H1 (cell line): ENCODE measurements around the gene SYNPO. TPM values are rescaled to one million over a fixed set of nuclear protein-coding genes. Genes with fewer than 3 reads are reported as not detected.

Experiments used
- CTCF ChIA-PET: fragments of 300-600 bp; sonication (Branson Sonifier 250); formaldehyde crosslinking; loops from one replicate; lab custom pipeline; 2021; ENCODE audit not compliant: partially characterized antibody; lab: Charles Lee
- POLR2A ChIA-PET: fragments of 300-600 bp; sonication (Branson Sonifier 250); formaldehyde crosslinking; loops from one replicate; lab custom pipeline; 2021; ENCODE audit warnings: inconsistent platforms; ENCODE audit not compliant: partially characterized antibody; lab: Charles Lee
- DNase-seq, 2 experiments: peaks; one replicate each; pipeline versions ENCODE4 v3.0.0 to v3.0.0-alpha.2; 2010 to 2022; ENCODE audit warnings: low spot score in 2 of 2, low read depth in 1 of 2, mixed read lengths in 1 of 2
- FAIRE-seq: peaks from 2 replicates; lab custom pipeline; 2011; peaks lifted over from hg19 to GRCh38; lab: Jason Lieb, UNC
- H2AFZ ChIP-seq: 2 replicates; pipeline ENCODE4 v1.8.1; 2012; ENCODE audit warnings: low read length, inconsistent platforms
- H2AK5ac ChIP-seq: 2 replicates; pipeline ENCODE4 v1.6.1; 2013; ENCODE audit warnings: low read depth, low read length
- H2BK120ac ChIP-seq: replicated peaks from 2 replicates; pipeline ENCODE3; 2013; ENCODE audit warnings: low read depth, low read length, inconsistent platforms
- H2BK12ac ChIP-seq: 2 replicates; pipeline ENCODE4 v1.6.1; 2013; ENCODE audit warnings: low read depth, low read length
- H2BK15ac ChIP-seq: 2 replicates; pipeline ENCODE4 v1.6.1; 2013; ENCODE audit warnings: low read length
- H2BK20ac ChIP-seq: 2 replicates; pipeline ENCODE4 v1.6.1; 2013; ENCODE audit warnings: low read length
- H2BK5ac ChIP-seq: 2 replicates; pipeline ENCODE4 v1.6.1; 2013; ENCODE audit warnings: low read depth, low read length
- H3K14ac ChIP-seq: 2 replicates; pipeline ENCODE4 v1.6.1; 2013; ENCODE audit warnings: inconsistent platforms; ENCODE audit not compliant: insufficient read length
- H3K18ac ChIP-seq: 2 replicates; pipeline ENCODE4 v1.6.1; 2013; ENCODE audit warnings: low read length; ENCODE audit errors: extremely low read depth
- H3K23ac ChIP-seq: 2 replicates; pipeline ENCODE4 v1.6.1; 2013; ENCODE audit warnings: inconsistent platforms; ENCODE audit not compliant: insufficient read length
- H3K23me2 ChIP-seq: 2 replicates; pipeline ENCODE4 v1.6.1; 2013; ENCODE audit warnings: low read depth, low read length
- H3K27ac ChIP-seq: 2 replicates; pipeline ENCODE4 v1.6.1; 2011; ENCODE audit warnings: low read depth, low read length, inconsistent platforms
- H3K27me3 ChIP-seq, 4 experiments: replicated peaks in 1 of 4; 1 replicate in 1 of 4; 2 replicates in 3 of 4; pipeline versions ENCODE4 v1.6.1 to v1.8.1; 2011 to 2013; ENCODE audit warnings: low read length in 3 of 4, mild to moderate bottlenecking in 3 of 4, inconsistent platforms in 2 of 4, mixed read lengths in 2 of 4, moderate library complexity in 1 of 4; ENCODE audit not compliant: control insufficient read depth in 3 of 4, insufficient read depth in 3 of 4; ENCODE audit errors: extremely low read depth in 1 of 4
- H3K36me3 ChIP-seq, 4 experiments: 2 replicates each; pipeline versions ENCODE4 v1.6.1 to v1.8.1; 2011 to 2013; ENCODE audit warnings: mild to moderate bottlenecking in 4 of 4, low read length in 3 of 4, moderate library complexity in 2 of 4, control low read depth in 1 of 4, inconsistent platforms in 1 of 4; ENCODE audit not compliant: insufficient read depth in 4 of 4, control insufficient read depth in 2 of 4
- H3K4ac ChIP-seq: replicated peaks from 2 replicates; pipeline ENCODE3; 2013; ENCODE audit warnings: low read length, low read depth, mixed read lengths, inconsistent platforms; ENCODE audit not compliant: insufficient read length
- H3K4me1 ChIP-seq, 4 experiments: replicated peaks in 1 of 4; 1 replicate in 1 of 4; 2 replicates in 3 of 4; pipeline versions ENCODE4 v1.6.1 to v1.8.1; 2011 to 2013; ENCODE audit warnings: low read length in 3 of 4, inconsistent platforms in 2 of 4, mixed read lengths in 1 of 4; ENCODE audit not compliant: insufficient read depth in 4 of 4, control insufficient read depth in 3 of 4
- H3K4me2 ChIP-seq, 2 experiments: 2 replicates each; pipeline versions ENCODE4 v1.6.1 to v1.8.1; 2011 to 2013; ENCODE audit warnings: low read depth in 2 of 2, low read length in 2 of 2, control low read depth in 1 of 2, inconsistent platforms in 1 of 2, mild to moderate bottlenecking in 1 of 2; ENCODE audit not compliant: insufficient read depth in 1 of 2
- H3K4me3 ChIP-seq, 4 experiments: fragments of 200-600, 300-600 bp in 1 of 4; sonication (generic), shearing (Covaris generic), sonication (Bioruptor Twin) in 1 of 4; 2 replicates each; pipeline versions ENCODE4 v1.5.1 to v1.8.1; 2011 to 2016; ENCODE audit warnings: low read length in 4 of 4, low read depth in 3 of 4, control low read depth in 2 of 4, inconsistent platforms in 2 of 4, mild to moderate bottlenecking in 2 of 4, mixed read lengths in 1 of 4, moderate library complexity in 1 of 4; ENCODE audit not compliant: insufficient read depth in 2 of 4; ENCODE audit errors: extremely low read depth in 1 of 4
- H3K56ac ChIP-seq: replicated peaks from 2 replicates; pipeline ENCODE3; 2013; ENCODE audit warnings: low read depth, mild to moderate bottlenecking, mixed read lengths, low read length, inconsistent platforms; ENCODE audit not compliant: insufficient read length
- H3K79me1 ChIP-seq: 2 replicates; pipeline ENCODE4 v1.6.1; 2013; ENCODE audit warnings: low read depth, low read length, control low read depth
- H3K79me2 ChIP-seq, 2 experiments: 2 replicates each; pipeline versions ENCODE4 v1.6.1 to v1.8.1; 2012 to 2013; ENCODE audit warnings: low read length in 2 of 2, mild to moderate bottlenecking in 2 of 2, inconsistent platforms in 1 of 2; ENCODE audit not compliant: insufficient read depth in 2 of 2, control insufficient read depth in 1 of 2
- H3K9ac ChIP-seq, 4 experiments: replicated peaks in 1 of 4; 1 replicate in 1 of 4; 2 replicates in 3 of 4; pipeline versions ENCODE4 v1.6.1 to v1.8.1; 2011 to 2013; ENCODE audit warnings: low read depth in 3 of 4, low read length in 3 of 4, control low read depth in 2 of 4, mild to moderate bottlenecking in 2 of 4, moderate library complexity in 2 of 4, inconsistent platforms in 1 of 4; ENCODE audit errors: extremely low read depth in 1 of 4
- H3K9me3 ChIP-seq, 2 experiments: 2 replicates each; pipeline versions ENCODE4 v1.6.1 to v1.8.1; 2012 to 2013; ENCODE audit warnings: mild to moderate bottlenecking in 2 of 2, moderate library complexity in 2 of 2, control low read depth in 1 of 2, inconsistent platforms in 1 of 2, low read depth in 1 of 2, low read length in 1 of 2, mixed read lengths in 1 of 2; ENCODE audit not compliant: insufficient read depth in 2 of 2
- H4K20me1 ChIP-seq, 2 experiments: replicated peaks in 1 of 2; 2 replicates each; pipeline versions ENCODE3 to v1.8.1; 2011 to 2013; ENCODE audit warnings: inconsistent platforms in 2 of 2, low read length in 2 of 2, mild to moderate bottlenecking in 1 of 2; ENCODE audit not compliant: insufficient read depth in 2 of 2, control insufficient read depth in 1 of 2
- H4K5ac ChIP-seq: 2 replicates; pipeline ENCODE4 v1.6.1; 2013; ENCODE audit warnings: low read length, low read depth, mixed read lengths, inconsistent platforms; ENCODE audit not compliant: insufficient read length
- H4K8ac ChIP-seq: 2 replicates; pipeline ENCODE4 v1.8.0; 2013; ENCODE audit warnings: mild to moderate bottlenecking, moderate library complexity, low read length, inconsistent platforms; ENCODE audit not compliant: insufficient read depth; ENCODE audit errors: extremely low read depth
- H4K91ac ChIP-seq: replicated peaks from 2 replicates; pipeline ENCODE3; 2013; ENCODE audit warnings: low read length, mixed read lengths, inconsistent platforms; ENCODE audit not compliant: insufficient read length
- EP300 ChIP-seq, 2 experiments: IDR thresholded peaks; 1 replicate in 1 of 2; 2 replicates in 1 of 2; pipeline ENCODE4 v1.6.1; 2011 to 2012; ENCODE audit warnings: low read depth in 2 of 2, low read length in 2 of 2, mild to moderate bottlenecking in 2 of 2, borderline replicate concordance in 1 of 2, inconsistent platforms in 1 of 2, moderate library complexity in 1 of 2
- KDM1A ChIP-seq: fragments of 200-600, 300-600 bp; sonication (generic); IDR thresholded peaks from 2 replicates; pipeline ENCODE4 v1.7.1; 2016; ENCODE audit warnings: mild to moderate bottlenecking, low read length, borderline replicate concordance
- KDM5A ChIP-seq: fragments of 200-600 bp; IDR thresholded peaks from 2 replicates; pipeline ENCODE4 v1.7.1; 2012; ENCODE audit warnings: mild to moderate bottlenecking, low read length, inconsistent platforms, mixed read lengths
- RFX5 ChIP-seq: IDR thresholded peaks from 2 replicates; pipeline ENCODE4 v1.6.1; 2011; ENCODE audit warnings: low read depth, low read length, improper control_type of control experiment, borderline replicate concordance
- RXRA ChIP-seq: IDR thresholded peaks from 2 replicates; pipeline ENCODE4 v1.6.1; 2011; ENCODE audit warnings: low read depth, mild to moderate bottlenecking, low read length, moderate library complexity; ENCODE audit not compliant: insufficient read depth
- SIX5 ChIP-seq: IDR thresholded peaks from 2 replicates; pipeline ENCODE4 v1.6.1; 2011; ENCODE audit warnings: mild to moderate bottlenecking, low read depth, low read length
- SP1 ChIP-seq: IDR thresholded peaks from 2 replicates; pipeline ENCODE4 v1.6.1; 2011; ENCODE audit warnings: low read depth, low read length
- SRF ChIP-seq: IDR thresholded peaks from 2 replicates; pipeline ENCODE4 v1.6.1; 2011; ENCODE audit warnings: mild to moderate bottlenecking, low read depth, low read length, moderate library complexity
- WGBS, 2 experiments: shearing (Covaris generic) in 1 of 2; methylation state at CpG; one replicate each; pipeline versions ENCODE4 v1.1.6 to v1.1.7; 2013 to 2015; ENCODE audit warnings: low lambda C conversion rate in 2 of 2, mixed read lengths in 2 of 2, inconsistent platforms in 1 of 2, low coverage in 1 of 2, missing lambda C conversion rate in 1 of 2; ENCODE audit not compliant: insufficient replicate concordance in 2 of 2, insufficient coverage in 1 of 2, insufficient read length in 1 of 2; ENCODE audit errors: extremely low coverage in 1 of 2, missing lambda C conversion rate in 1 of 2; 5-methylcytosine and 5-hydroxymethylcytosine counted together
- polyA plus RNA-seq, 7 experiments: library from polyadenylated mRNA; depleted of rRNA in 3 of 7; stranded (reverse) in 5 of 7; unstranded in 2 of 7; fragments of >200 nt in 5 of 7; fragments of 200-250 nt in 2 of 7; gene quantifications; 1 replicate in 5 of 7; 2 replicates in 1 of 7; 4 replicates in 1 of 7; pipeline versions ENCODE4 v1.2.1 to v1.2.3, GENCODE V29; 2011 to 2013; ENCODE audit warnings: missing spikeins in 2 of 7, mixed read lengths in 2 of 7
- total RNA-seq: library from RNA; stranded (reverse); fragmentation: NEBNext Ultra II Directional; extraction: Animal tissue kit (Norgen Biotek cat#: 25700); gene quantifications from 2 replicates; pipeline ENCODE4 v1.2.1, GENCODE V29; 2021
- TF ChIP-seq, protein P1 (sequence below): IDR thresholded peaks from 2 replicates; pipeline ENCODE4 v1.6.1; 2012; ENCODE audit warnings: inconsistent platforms

The SYNPO gene
- total and polyA plus RNA-seq, 2 of the 8 experiments (the other 6 are each of a cell fraction or from before 2014, with no cell fraction given), result 2.3 TPM

DNA sequence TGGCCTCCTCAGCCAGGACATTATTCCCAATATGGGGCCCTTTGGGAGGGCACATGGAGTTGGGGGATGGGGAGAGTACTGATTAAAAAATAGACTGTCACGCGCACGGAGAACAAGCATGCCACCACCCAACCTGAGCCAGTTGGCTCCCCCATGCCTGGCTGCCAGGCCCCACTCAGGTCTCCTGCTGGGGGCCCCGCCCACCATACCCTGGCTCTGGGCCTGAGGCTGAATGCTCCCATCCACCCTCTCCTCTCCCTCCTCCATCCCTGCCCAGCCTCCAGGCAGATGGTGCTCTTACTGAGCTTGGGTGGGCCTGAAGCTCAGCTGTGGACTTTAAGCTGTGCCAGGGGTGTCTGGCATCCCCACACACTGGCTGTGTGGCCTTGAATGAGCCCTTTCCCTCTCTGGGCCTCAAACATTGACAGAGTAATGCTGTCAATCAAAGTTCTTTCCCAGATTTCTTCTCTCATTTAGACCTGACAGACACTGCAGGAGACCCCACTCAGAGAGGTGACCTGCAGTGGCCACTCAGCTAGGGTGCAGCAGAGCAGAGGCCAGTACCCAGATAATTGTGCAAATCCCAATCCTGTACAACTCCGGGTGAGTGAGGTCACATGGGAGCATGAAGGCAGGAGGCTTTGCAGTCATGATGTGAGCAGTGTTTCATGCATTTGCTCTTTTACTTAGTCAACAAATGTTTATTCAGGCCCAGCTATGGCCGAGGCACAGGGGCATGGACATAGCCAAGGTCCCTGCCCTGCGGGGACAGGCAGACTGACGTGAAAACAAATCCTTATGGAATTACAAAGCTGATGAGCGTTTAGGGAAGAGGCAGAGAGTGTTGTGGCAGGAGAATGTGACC is 9.8 kb upstream of the SYNPO start:
- no peak overlapping the region for H3K23ac ChIP-seq
- H3K4me3 ChIP-seq, result no peak overlapping the region
- no peak overlapping the region for H4K5ac ChIP-seq
- H2BK120ac ChIP-seq, result no peak overlapping the region
- no peak overlapping the region for H4K8ac ChIP-seq
- ChIA-PET CTCF (interaction anchor here (0.5 to 2.5 kb wide), 11 partner anchors 11 to 1045 kb away, joined by 3 to 7 read pairs (median 3); no protein-coding TSS in a partner anchor), POLR2A (interaction anchor here (0.6 to 0.8 kb wide), 3 partner anchors 10 to 220 kb away, joined by 3 to 5 read pairs (median 4); no protein-coding TSS in a partner anchor)
- H2BK5ac ChIP-seq, result no peak overlapping the region
- H3K18ac ChIP-seq, result no peak overlapping the region
- no peaks in the 10 kb centered on the region for H4K20me1 ChIP-seq
- H3K14ac ChIP-seq, result no peak overlapping the region
- no peaks in the 10 kb centered on the region for H3K36me3 ChIP-seq
- no peaks in the 10 kb centered on the region for H3K9me3 ChIP-seq
- 0 out of 2 replicates have a peak overlapping the region, but pooled peaks have one; percentile 9 for H2BK12ac ChIP-seq
- H3K79me2 ChIP-seq, result no peaks in the 10 kb centered on the region
- H3K27me3 ChIP-seq, result peaks cover 0 to 3% (median 2%) of the 10 kb centered on the region in 4 experiments; a peak in 4 of 7 replicates
- H3K4ac ChIP-seq, result no peak overlapping the region
- 89% methylated on average over 9 of the region's 9 CpGs; no CpG with 5 or more reads in 1 of the 2 experiments for WGBS, 2 experiments
- H3K27ac ChIP-seq, result no peak overlapping the region
- no peaks in the 10 kb centered on the region for H3K23me2 ChIP-seq
- no peak overlapping the region for H3K56ac ChIP-seq
- no peak overlapping the region for H3K9ac ChIP-seq
- FAIRE-seq (no peak), DNase-seq (no peak)
- H2AFZ ChIP-seq, result no peak overlapping the region
- H4K91ac ChIP-seq, result peak overlapping the region; percentile 66
- no peaks in the 10 kb centered on the region for H3K79me1 ChIP-seq
- H2AK5ac ChIP-seq, result no peak overlapping the region
- H3K4me1 ChIP-seq, result peaks cover 0 to 5% (median 2%) of the 10 kb centered on the region in 4 experiments; a peak in 4 of 7 replicates
- no peak overlapping the region for H2BK15ac ChIP-seq
- no peak overlapping the region for H3K4me2 ChIP-seq
- no peak overlapping the region for H2BK20ac ChIP-seq
- TF ChIP-seq SIX5 (no peak), KDM1A (no peak), RFX5 (no peak), RXRA (no peak), SP1 (no peak), KDM5A (no peak), SRF (no peak), EP300 (IDR thresholded peaks at IDR 0.05; ENCODE audit: borderline replicate concordance in 1 of 2, low read depth in 2 of 2, low read length in 2 of 2) (no peak)
- TF ChIP-seq, protein P1, sequence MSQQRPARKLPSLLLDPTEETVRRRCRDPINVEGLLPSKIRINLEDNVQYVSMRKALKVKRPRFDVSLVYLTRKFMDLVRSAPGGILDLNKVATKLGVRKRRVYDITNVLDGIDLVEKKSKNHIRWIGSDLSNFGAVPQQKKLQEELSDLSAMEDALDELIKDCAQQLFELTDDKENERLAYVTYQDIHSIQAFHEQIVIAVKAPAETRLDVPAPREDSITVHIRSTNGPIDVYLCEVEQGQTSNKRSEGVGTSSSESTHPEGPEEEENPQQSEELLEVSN, result no peak
